Stimulated activated CD4-positive, alpha-beta T cell treated with anti-CD3 and anti-CD28 coated beads, Interleukin-2, amount 100 ng/mL, for 4 hours (primary cell): ENCODE measurements around the gene PDE7B.

Source experiments
- DNase-seq: peaks from one replicate; pipeline ENCODE4 v3.0.0-alpha.2; 2020; ENCODE audit warnings: low read depth

The PDE7B gene

GRCh38 chr6:135990855-135991464 is 139.5 kb downstream of the PDE7B start:
- DNase-seq: no peak

GRCh38 chr6:135992739-135993138 is 141.2 kb downstream of the PDE7B start:
- no peak for DNase-seq

GRCh38 chr6:135993361-135993760 is 141.9 kb downstream of the PDE7B start:
- DNase-seq: no peak

- DNase-seq: no peak
Measured at GRCh38 chr6:135994857-135995544, 143.5 kb downstream of the PDE7B start.

- DNase-seq: no peak
Measured at GRCh38 chr6:135995545-135995898, 144.0 kb downstream of the PDE7B start.

GRCh38 chr6:135996668-135997067 is 145.2 kb downstream of the PDE7B start:
- no peak for DNase-seq

- no peak for DNase-seq
Measured at GRCh38 chr6:135999393-135999792, 147.9 kb downstream of the PDE7B start.

- no peak for DNase-seq
Measured at GRCh38 chr6:136007345-136007744, 155.8 kb downstream of the PDE7B start.

GRCh38 chr6:136011475-136011874 is 160.0 kb downstream of the PDE7B start:
- no peak for DNase-seq

- no peak for DNase-seq
Measured at GRCh38 chr6:136012198-136012887, 160.8 kb downstream of the PDE7B start.

- DNase-seq: no peak
Measured at GRCh38 chr6:136012943-136013342, 161.4 kb downstream of the PDE7B start.

GRCh38 chr6:136014454-136015437 is 163.2 kb downstream of the PDE7B start:
- DNase-seq: no peak

- no peak for DNase-seq
Measured at GRCh38 chr6:136015531-136015930, 164.0 kb downstream of the PDE7B start.

- no peak for DNase-seq
Measured at GRCh38 chr6:136016228-136017225, 165.0 kb downstream of the PDE7B start.

GRCh38 chr6:136020691-136021090 is 169.2 kb downstream of the PDE7B start:
- no peak for DNase-seq

- DNase-seq: no peak
Measured at GRCh38 chr6:136022224-136022874, 170.8 kb downstream of the PDE7B start.

GRCh38 chr6:136024711-136025110 is 173.2 kb downstream of the PDE7B start:
- DNase-seq: no peak

- DNase-seq: no peak
Measured at GRCh38 chr6:136025736-136026135, 174.2 kb downstream of the PDE7B start.

GRCh38 chr6:136030131-136030530 is 178.6 kb downstream of the PDE7B start:
- DNase-seq: no peak

- no peak for DNase-seq
Measured at GRCh38 chr6:136031982-136032381, 180.5 kb downstream of the PDE7B start.
